Loucy (cell line): ENCODE data around the gene SCTR.

Experiments
- H2AFZ ChIP-seq: fragments of 200-600 bp; sonication (generic); 2 replicates; pipeline ENCODE4 v1.6.0; 2016; ENCODE audit warnings: antibody characterized with exemption, mild to moderate bottlenecking, low read length, moderate library complexity
- H3F3A ChIP-seq: fragments of 200-600 bp; 2 replicates; pipeline ENCODE4 v1.6.0; 2016; ENCODE audit warnings: antibody characterized with exemption, low read depth, mild to moderate bottlenecking
- H3K27me3 ChIP-seq: fragments of 200-600 bp; sonication (generic); 2 replicates; pipeline ENCODE4 v1.6.1; 2014; ENCODE audit warnings: low read length, mild to moderate bottlenecking; ENCODE audit not compliant: insufficient read depth, poor library complexity, severe bottlenecking
- H3K36me3 ChIP-seq: fragments of 200-600 bp; sonication (generic); 2 replicates; pipeline ENCODE4 v1.6.1; 2016; ENCODE audit warnings: low read length; ENCODE audit not compliant: insufficient read depth
- H3K4me1 ChIP-seq: fragments of 200-600 bp; sonication (generic); 2 replicates; pipeline ENCODE4 v1.5.1; 2014; ENCODE audit warnings: low read length, mild to moderate bottlenecking; ENCODE audit not compliant: insufficient read depth, poor library complexity, severe bottlenecking
- H3K4me2 ChIP-seq: fragments of 200-600 bp; sonication (generic); 2 replicates; pipeline ENCODE4 v1.6.0; 2014; ENCODE audit warnings: antibody characterized with exemption, low read length, low read depth, mild to moderate bottlenecking; ENCODE audit not compliant: poor library complexity, severe bottlenecking
- H3K4me3 ChIP-seq: fragments of 200-600 bp; sonication (generic); 2 replicates; pipeline ENCODE4 v1.5.1; 2014; ENCODE audit warnings: low read length, mild to moderate bottlenecking, mixed read lengths; ENCODE audit not compliant: poor library complexity, severe bottlenecking
- H3K79me2 ChIP-seq: fragments of 200-600 bp; sonication (generic); 2 replicates; pipeline ENCODE4 v1.6.1; 2014; ENCODE audit warnings: low read length; ENCODE audit not compliant: insufficient read depth
- H3K9ac ChIP-seq: fragments of 200-600 bp; sonication (generic); 2 replicates; pipeline ENCODE4 v1.6.0; 2014; ENCODE audit warnings: mild to moderate bottlenecking, low read depth, low read length, moderate library complexity; ENCODE audit not compliant: poor library complexity, severe bottlenecking
- H3K9me2 ChIP-seq: fragments of 200-600 bp; sonication (generic); replicated peaks from 2 replicates; pipeline ENCODE4 v1.6.1; 2016; ENCODE audit warnings: low read depth, low read length, mixed read lengths
- H3K9me3 ChIP-seq: fragments of 200-600 bp; sonication (generic); 2 replicates; pipeline ENCODE4 v1.6.1; 2014; ENCODE audit warnings: mild to moderate bottlenecking, antibody characterized with exemption, low read length, low read depth; ENCODE audit not compliant: insufficient read depth
- H4K20me1 ChIP-seq: fragments of 200-600 bp; sonication (generic); 2 replicates; pipeline ENCODE4 v1.6.0; 2014; ENCODE audit warnings: antibody characterized with exemption, low read length, mild to moderate bottlenecking; ENCODE audit not compliant: insufficient read depth, poor library complexity, severe bottlenecking
- EZH2phosphoT487 ChIP-seq: fragments of 200-600 bp; IDR thresholded peaks from 2 replicates; pipeline ENCODE4 v1.6.1; 2018; ENCODE audit warnings: antibody characterized with exemption, mild to moderate bottlenecking, moderate library complexity, borderline replicate concordance
- TF ChIP-seq, protein P1 (sequence below): fragments of 200-600 bp; sonication (generic); conservative IDR thresholded peaks from 2 replicates; pipeline ENCODE4 v1.5.1; 2014; ENCODE audit warnings: mild to moderate bottlenecking, antibody characterized with exemption, low read length

SCTR gene

DNA sequence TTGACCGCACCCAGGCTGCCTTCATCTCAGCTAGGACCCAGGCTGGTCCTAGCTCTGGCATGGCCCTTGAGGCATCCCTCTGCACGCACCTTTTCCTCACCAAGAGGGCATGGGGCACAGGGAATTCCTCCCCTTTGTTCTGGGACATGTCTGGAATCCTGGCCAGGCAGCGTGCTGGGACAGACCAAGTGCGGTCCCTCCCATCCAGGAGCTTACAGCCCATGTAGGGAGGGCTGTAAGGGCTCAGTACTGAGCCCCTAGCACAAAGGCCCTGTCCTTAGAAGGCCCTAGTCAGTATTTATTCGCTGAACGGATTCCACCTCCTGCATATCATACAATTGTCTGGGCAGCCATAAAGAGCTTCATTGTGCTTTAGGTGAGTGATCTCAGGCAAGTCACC lies 89.6 kb downstream of the SCTR start:
- Histone ChIP-seq H2AFZ (no peak overlapping the region), H3K9me2 (no peaks in the 10 kb centered on the region), H3K4me3 (no peak overlapping the region), H3K79me2 (no peaks in the 10 kb centered on the region), H3K27me3 (no peaks in the 10 kb centered on the region), H4K20me1 (no peaks in the 10 kb centered on the region), H3F3A (no peaks in the 10 kb centered on the region; the same call in 1 of the 2 replicates), H3K9ac (no peak overlapping the region), H3K9me3 (no peaks in the 10 kb centered on the region), H3K36me3 (no peaks in the 10 kb centered on the region), H3K4me2 (no peak overlapping the region), H3K4me1 (peaks cover 7% of the 10 kb centered on the region)
- TF ChIP-seq EZH2phosphoT487 = no peak
- TF ChIP-seq, protein P1, sequence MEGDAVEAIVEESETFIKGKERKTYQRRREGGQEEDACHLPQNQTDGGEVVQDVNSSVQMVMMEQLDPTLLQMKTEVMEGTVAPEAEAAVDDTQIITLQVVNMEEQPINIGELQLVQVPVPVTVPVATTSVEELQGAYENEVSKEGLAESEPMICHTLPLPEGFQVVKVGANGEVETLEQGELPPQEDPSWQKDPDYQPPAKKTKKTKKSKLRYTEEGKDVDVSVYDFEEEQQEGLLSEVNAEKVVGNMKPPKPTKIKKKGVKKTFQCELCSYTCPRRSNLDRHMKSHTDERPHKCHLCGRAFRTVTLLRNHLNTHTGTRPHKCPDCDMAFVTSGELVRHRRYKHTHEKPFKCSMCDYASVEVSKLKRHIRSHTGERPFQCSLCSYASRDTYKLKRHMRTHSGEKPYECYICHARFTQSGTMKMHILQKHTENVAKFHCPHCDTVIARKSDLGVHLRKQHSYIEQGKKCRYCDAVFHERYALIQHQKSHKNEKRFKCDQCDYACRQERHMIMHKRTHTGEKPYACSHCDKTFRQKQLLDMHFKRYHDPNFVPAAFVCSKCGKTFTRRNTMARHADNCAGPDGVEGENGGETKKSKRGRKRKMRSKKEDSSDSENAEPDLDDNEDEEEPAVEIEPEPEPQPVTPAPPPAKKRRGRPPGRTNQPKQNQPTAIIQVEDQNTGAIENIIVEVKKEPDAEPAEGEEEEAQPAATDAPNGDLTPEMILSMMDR = no peak

DNA sequence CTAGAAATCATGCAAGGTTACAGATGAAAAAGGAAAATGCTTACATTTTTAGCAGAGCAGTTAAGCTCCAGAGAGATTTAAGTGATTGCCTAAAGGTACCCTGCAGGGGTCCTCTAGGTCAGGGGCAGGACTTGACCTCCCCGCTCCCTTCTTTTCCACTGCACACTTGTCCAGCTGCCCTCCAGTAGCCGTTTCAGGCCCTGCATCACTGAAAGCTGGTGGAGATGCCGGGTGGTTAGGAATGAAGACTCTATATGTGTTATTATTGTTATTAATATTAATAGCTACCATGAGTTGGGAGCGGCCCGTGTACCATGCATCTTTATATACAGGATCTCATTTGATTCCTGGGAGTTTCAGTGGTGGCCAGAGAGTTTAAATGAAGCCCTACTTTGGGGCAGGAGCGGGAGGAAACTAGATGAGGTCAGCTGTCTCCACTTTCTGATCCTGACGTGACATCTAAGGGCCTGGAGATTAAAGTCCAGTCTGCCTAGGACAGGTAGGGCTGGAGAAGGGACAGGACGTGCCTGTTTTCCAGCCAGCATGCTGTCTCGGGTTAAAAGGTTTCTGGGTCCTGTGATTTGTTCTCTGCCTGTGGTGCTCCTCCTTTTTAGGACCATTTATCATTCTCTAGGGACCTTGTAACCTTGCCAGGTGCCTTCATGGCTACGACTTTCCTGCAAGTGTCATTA lies 90.5 kb downstream of the SCTR start:
- Histone ChIP-seq H4K20me1 (no peaks in the 10 kb centered on the region), H3F3A (no peaks in the 10 kb centered on the region; the same call in 1 of the 2 replicates), H3K27me3 (no peaks in the 10 kb centered on the region), H2AFZ (no peak overlapping the region), H3K9me2 (no peaks in the 10 kb centered on the region), H3K4me3 (no peak overlapping the region), H3K4me1 (peaks cover 7% of the 10 kb centered on the region), H3K36me3 (no peaks in the 10 kb centered on the region), H3K9ac (no peak overlapping the region), H3K9me3 (no peaks in the 10 kb centered on the region), H3K79me2 (no peaks in the 10 kb centered on the region), H3K4me2 (no peak overlapping the region)
- TF ChIP-seq, protein P1 = no peak
- no peak for TF ChIP-seq EZH2phosphoT487

DNA sequence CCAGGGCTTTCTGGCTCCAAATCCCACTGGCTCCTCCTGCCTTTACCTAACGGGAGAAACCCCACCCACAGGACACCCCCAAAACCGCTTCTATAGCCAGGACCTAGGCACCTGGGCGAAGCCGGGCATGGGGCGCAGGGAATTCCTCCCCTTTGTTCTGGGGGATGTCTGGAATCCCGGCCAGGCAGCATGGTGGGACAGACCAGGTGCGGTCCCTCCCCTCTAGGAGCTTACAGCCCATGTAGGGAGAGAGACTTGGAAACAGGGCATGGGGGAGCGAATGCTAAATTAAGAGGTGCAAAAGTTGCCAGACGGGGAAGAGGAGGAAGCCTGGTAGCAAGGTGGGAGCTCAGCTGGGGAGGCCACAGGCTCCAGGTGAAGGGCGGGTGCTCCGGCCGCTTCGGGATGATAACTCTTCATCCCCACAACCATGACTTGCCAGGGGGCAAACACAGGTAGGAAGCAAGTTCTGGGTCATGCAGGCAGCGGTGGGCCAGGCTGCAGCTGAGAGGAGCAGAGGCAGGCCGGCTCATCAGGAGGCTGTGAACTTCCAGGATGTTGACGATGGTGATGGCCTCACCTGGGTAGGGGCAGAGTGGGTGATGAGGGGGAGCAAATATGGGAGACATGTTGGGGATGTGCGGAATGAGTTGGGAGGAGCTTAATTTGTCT lies 91.3 kb downstream of the SCTR start:
- Histone ChIP-seq H3K4me2 (no peak overlapping the region), H3K4me1 (peaks cover 7% of the 10 kb centered on the region), H2AFZ (no peak overlapping the region), H3K79me2 (no peaks in the 10 kb centered on the region), H3K4me3 (no peak overlapping the region), H3K9ac (no peak overlapping the region), H4K20me1 (no peaks in the 10 kb centered on the region), H3F3A (no peaks in the 10 kb centered on the region; the same call in 1 of the 2 replicates), H3K27me3 (no peaks in the 10 kb centered on the region), H3K36me3 (no peaks in the 10 kb centered on the region), H3K9me2 (no peaks in the 10 kb centered on the region), H3K9me3 (no peaks in the 10 kb centered on the region)
- TF ChIP-seq, protein P1 = no peak
- no peak for TF ChIP-seq EZH2phosphoT487
